ENCODE measurements around the gene APRT.

The APRT gene

DNA sequence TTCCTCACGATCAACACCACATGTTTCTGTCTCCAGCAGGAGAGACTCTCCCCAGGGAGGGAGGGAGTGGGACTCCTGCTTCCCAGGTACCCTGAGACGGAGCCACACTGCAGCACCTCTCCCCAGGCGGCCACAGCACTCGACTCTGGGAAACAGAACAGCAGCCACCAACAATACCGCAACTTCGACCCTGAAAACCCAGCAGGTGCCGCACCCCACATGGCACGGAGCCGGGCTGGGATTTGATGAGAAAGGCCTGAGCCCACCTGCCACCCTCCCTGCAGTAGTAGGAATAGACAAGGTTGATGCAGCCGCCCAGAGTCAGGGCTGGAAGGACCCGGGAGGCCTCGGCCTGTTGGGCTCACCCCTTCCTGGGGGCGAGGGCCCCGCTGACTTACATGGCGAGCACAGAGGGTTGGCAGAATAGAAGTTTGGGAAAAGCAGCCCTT, 30.6 kb upstream of the APRT start:
- no peak overlapping the region for H3K27ac ChIP-seq (ENCODE audit: low read length)
- H2AFZ ChIP-seq (ENCODE audit: low read depth, low read length): no peak overlapping the region
- H4K20me1 ChIP-seq (ENCODE audit: insufficient read depth, low read length): peaks cover 3% of the 10 kb centered on the region
- H3K4me3 ChIP-seq (ENCODE audit: low read length): no peak overlapping the region
- no peak overlapping the region for H3K4me2 ChIP-seq (ENCODE audit: low read length)
- TF ChIP-seq CTCF (IDR thresholded peaks at IDR 0.05; ENCODE audit: low read depth, low read length) (no peak), EZH2phosphoT487 (IDR thresholded peaks at IDR 0.05; ENCODE audit: low read depth) (no peak)
- no peaks in the 10 kb centered on the region for H3K27me3 ChIP-seq (ENCODE audit: low read depth, low read length)
- H3K36me3 ChIP-seq (replicated peaks; ENCODE audit: low read depth, low read length): no peaks in the 10 kb centered on the region
- H3K9ac ChIP-seq (ENCODE audit: low read length): no peak overlapping the region
- no peaks in the 10 kb centered on the region for H3K4me1 ChIP-seq (ENCODE audit: low read length)
- H3K79me2 ChIP-seq (ENCODE audit: low read length): no peaks in the 10 kb centered on the region
- H3K9me3 ChIP-seq (ENCODE audit: insufficient read depth, low read length): no peaks in the 10 kb centered on the region

DNA sequence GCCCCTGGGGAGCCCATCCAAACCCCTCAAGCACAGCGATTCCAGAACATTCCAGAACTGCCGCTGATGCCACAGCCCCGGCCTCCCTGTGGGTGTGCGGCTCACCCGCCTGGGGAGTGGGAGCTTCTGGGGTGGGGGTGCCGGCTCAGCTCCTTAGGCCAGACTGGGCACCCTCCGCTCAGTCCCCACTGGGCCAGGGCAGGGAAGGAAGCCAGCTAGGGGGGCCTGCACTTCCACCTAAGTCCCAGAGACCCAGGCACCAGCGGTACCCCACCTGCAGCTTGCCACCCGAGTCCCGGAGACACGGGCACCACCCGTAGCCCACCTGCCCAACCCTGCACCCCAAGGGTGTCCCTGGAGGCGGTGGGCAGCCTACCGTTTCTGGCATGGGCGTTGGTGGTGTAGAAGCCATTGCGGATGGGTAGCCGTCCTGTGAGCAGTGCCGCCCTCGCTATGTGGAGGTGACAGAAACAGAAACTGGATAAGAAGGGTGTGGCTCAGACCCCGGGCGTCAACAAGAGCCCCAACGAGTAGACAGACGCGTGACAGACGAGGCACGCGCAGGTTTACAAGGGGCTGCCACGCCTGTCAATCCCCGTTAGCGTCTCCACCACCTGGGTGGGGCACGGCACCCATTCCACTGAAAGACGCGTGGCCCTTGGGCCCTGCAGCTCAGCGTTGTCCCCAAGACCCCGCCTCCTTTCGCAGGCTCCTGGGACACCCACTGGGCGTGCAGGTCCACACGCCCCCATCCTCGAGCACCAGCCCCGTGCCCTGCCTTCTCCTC, 30.0 kb upstream of the APRT start:
- peaks cover 3% of the 10 kb centered on the region for H4K20me1 ChIP-seq (ENCODE audit: insufficient read depth, low read length)
- no peaks in the 10 kb centered on the region for H3K9me3 ChIP-seq (ENCODE audit: insufficient read depth, low read length)
- H3K9ac ChIP-seq (ENCODE audit: low read length): no peak overlapping the region
- no peak overlapping the region for H3K4me3 ChIP-seq (ENCODE audit: low read length)
- H3K79me2 ChIP-seq (ENCODE audit: low read length): no peaks in the 10 kb centered on the region
- no peak overlapping the region for H2AFZ ChIP-seq (ENCODE audit: low read depth, low read length)
- TF ChIP-seq CTCF (IDR thresholded peaks at IDR 0.05; ENCODE audit: low read depth, low read length) (no peak), EZH2phosphoT487 (IDR thresholded peaks at IDR 0.05; ENCODE audit: low read depth) (no peak)
- H3K4me2 ChIP-seq (ENCODE audit: low read length): no peak overlapping the region
- H3K27ac ChIP-seq (ENCODE audit: low read length): no peak overlapping the region
- no peaks in the 10 kb centered on the region for H3K27me3 ChIP-seq (ENCODE audit: low read depth, low read length)
- H3K36me3 ChIP-seq (replicated peaks; ENCODE audit: low read depth, low read length): no peaks in the 10 kb centered on the region
- no peaks in the 10 kb centered on the region for H3K4me1 ChIP-seq (ENCODE audit: low read length)

DNA sequence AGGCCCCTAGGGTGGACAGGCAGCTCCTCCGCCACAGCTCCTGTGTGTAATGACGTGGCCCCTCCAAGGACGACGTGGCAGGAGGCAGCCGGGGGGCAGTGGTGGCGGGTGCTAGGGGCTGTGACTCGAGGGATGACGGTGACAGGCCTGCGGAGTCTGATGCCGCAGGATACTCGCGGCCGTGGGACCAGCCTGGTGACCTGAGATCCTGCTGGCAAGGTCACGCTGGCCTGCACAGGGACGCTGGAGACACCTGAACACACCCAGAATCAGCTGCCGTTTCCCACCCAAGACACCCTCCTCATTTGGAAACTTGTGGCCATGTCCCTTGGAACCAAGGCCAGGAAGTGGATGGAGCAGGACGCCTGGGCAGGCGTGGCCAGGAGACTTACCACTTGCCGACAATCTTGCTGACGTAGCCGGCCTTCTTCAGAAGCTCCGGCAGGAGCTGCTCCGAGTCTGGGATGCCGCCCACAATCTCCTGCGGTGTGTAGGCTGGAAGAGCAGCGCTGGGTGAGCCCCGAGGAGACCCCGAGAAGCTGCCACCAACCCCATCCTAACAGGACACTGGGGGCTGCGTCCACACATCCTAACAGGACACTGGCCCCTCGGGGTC, 29.0 kb upstream of the APRT start:
- Histone ChIP-seq H3K4me1 (ENCODE audit: low read length) (no peaks in the 10 kb centered on the region), H2AFZ (ENCODE audit: low read depth, low read length) (no peak overlapping the region), H3K36me3 (replicated peaks; ENCODE audit: low read depth, low read length) (no peaks in the 10 kb centered on the region), H3K79me2 (ENCODE audit: low read length) (no peaks in the 10 kb centered on the region), H3K4me3 (ENCODE audit: low read length) (no peak overlapping the region), H3K4me2 (ENCODE audit: low read length) (no peak overlapping the region), H4K20me1 (ENCODE audit: insufficient read depth, low read length) (peaks cover 3% of the 10 kb centered on the region), H3K27ac (ENCODE audit: low read length) (no peak overlapping the region), H3K9me3 (ENCODE audit: insufficient read depth, low read length) (no peaks in the 10 kb centered on the region), H3K27me3 (ENCODE audit: low read depth, low read length) (no peaks in the 10 kb centered on the region), H3K9ac (ENCODE audit: low read length) (no peak overlapping the region)
- TF ChIP-seq EZH2phosphoT487 (IDR thresholded peaks at IDR 0.05; ENCODE audit: low read depth) (no peak), CTCF (IDR thresholded peaks at IDR 0.05; ENCODE audit: low read depth, low read length) (no peak)

DNA sequence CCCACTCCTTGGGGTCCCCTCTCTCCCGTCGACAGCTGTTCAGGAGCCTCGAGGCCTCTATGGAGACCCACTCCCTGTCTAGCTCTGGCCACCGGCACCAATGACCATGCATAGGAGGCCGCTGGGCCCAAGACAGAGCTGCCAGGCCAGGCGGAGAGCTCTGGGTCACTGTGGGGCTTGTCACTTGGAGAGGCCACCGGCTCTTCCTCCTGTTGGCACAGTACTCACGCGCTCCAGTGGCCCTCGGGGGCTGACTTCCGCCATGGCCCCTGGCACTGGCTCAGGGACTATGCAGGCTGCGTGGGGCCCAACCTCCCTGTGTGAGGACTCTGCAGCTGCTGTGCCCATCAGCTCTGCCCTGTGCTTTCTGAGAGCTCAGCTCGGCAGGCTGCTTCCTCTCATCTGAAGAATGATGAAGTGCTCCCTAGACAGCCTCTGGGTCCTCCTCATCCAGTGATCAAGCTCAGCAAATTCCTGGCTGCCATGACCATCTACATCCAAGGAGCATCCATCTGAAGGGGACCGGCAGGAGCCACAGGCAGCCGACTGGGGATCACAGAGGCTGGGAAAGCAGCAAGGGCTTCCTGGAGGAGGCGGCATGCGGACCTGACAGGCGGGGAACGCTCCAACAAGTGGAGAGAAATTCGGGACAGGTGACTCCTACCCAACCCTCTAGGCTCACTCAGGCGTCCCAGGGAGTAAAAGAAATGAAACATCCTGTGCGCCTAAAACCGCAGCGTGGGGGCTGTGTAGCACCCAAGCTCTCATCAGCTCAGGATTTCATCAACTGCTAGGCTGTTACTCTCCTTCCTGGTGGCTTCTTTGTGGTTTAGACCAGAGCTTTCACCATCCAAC, 28.2 kb upstream of the APRT start:
- Histone ChIP-seq H3K4me3 (ENCODE audit: low read length) (no peak overlapping the region), H4K20me1 (ENCODE audit: insufficient read depth, low read length) (peaks cover 3% of the 10 kb centered on the region), H3K79me2 (ENCODE audit: low read length) (no peaks in the 10 kb centered on the region), H3K4me2 (ENCODE audit: low read length) (no peak overlapping the region), H3K9me3 (ENCODE audit: insufficient read depth, low read length) (no peaks in the 10 kb centered on the region), H3K9ac (ENCODE audit: low read length) (no peak overlapping the region), H3K27ac (ENCODE audit: low read length) (no peak overlapping the region), H3K4me1 (ENCODE audit: low read length) (no peaks in the 10 kb centered on the region), H3K27me3 (ENCODE audit: low read depth, low read length) (no peaks in the 10 kb centered on the region), H2AFZ (ENCODE audit: low read depth, low read length) (no peak overlapping the region), H3K36me3 (replicated peaks; ENCODE audit: low read depth, low read length) (no peaks in the 10 kb centered on the region)
- no peak for TF ChIP-seq CTCF (IDR thresholded peaks at IDR 0.05; ENCODE audit: low read depth, low read length)
- no peak for TF ChIP-seq EZH2phosphoT487 (IDR thresholded peaks at IDR 0.05; ENCODE audit: low read depth)

All from OCI-LY3 (cell line).